GM12875 (cell line): ENCODE data around the gene CSRNP3.
"Not testable (repeated sequence)": the region's sequence is repeated elsewhere in the genome, so short reads cannot be mapped to it uniquely, and the experiment has no call there.

Experiments
- H3K4me3 ChIP-seq: one replicate; pipeline ENCODE4 v1.5.1; 2011; ENCODE audit warnings: low read depth, low read length, control low read depth
- CTCF ChIP-seq: IDR thresholded peaks from 2 replicates; pipeline ENCODE4 v1.5.1; 2011; ENCODE audit warnings: low read depth, mild to moderate bottlenecking, control low read depth, inconsistent platforms, low read length, moderate library complexity, borderline replicate concordance; ENCODE audit not compliant: insufficient read depth

CSRNP3 gene

GRCh38 chr2:165582863-165583506 is 113.5 kb downstream of the CSRNP3 start:
- no peak for TF ChIP-seq CTCF
- no peak overlapping the region for H3K4me3 ChIP-seq

- no peak overlapping the region for H3K4me3 ChIP-seq
- TF ChIP-seq CTCF = no peak
Measured at GRCh38 chr2:165584126-165584654, 114.7 kb downstream of the CSRNP3 start.

GRCh38 chr2:165586019-165586418 is 116.5 kb downstream of the CSRNP3 start:
- no peak overlapping the region for H3K4me3 ChIP-seq
- TF ChIP-seq CTCF = no peak

GRCh38 chr2:165587335-165587938 is 117.9 kb downstream of the CSRNP3 start:
- no peak overlapping the region for H3K4me3 ChIP-seq
- no peak for TF ChIP-seq CTCF

DNA sequence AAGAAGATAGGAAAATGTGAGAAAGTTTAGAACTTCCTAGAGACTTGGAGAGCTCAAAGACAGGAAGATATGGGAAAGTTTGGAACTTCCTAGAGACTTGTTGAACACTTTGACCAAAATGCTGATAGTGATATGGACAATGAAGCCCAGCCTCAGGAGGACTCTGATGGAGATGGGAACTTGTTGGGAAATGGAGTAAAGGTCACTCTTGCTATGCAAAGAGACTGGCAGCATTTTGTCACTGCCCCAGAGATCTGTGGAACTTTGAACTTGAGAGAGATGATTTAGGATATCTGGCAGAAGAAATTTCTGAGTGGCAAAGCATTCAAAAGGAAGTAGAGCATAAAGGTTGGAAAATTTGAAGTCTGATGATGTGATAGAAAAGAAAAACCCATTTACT is 121.5 kb downstream of the CSRNP3 start:
- H3K4me3 ChIP-seq = not testable (repeated sequence)

GRCh38 chr2:165593081-165593480 is 123.6 kb downstream of the CSRNP3 start:
- no peak for TF ChIP-seq CTCF
- no peak overlapping the region for H3K4me3 ChIP-seq

DNA sequence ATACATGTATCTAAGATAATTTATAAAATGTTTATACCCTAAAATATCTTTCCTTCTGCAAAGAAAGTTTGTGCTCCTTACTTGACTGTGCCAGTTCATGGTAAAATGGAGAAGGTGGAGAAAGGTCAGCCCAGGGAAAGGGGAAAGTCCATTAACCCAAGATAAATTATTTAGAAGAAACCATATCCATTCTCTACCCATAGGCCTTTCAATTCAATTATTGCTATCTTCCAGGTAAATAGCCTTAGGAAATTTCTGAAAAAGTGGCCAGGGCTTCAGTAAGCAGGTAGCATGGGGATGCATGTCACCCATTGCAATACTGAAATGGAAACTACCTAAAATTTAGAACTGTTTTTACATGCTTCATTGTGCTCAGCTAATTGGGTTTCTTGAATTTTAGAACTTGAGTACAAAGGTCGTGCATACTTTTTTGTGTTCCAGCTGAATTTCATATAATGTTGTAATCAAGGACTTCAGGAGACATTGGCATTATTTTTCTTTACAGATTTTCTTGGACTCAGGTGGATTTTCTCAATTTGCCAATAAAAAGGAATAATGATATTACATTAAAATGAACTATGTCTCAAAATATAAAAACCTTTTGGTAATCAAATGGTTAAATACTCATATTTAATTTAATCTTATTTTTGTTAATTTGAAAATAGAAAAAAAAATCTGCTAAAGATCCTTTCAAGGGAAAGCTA is 124.9 kb downstream of the CSRNP3 start:
- H3K4me3 ChIP-seq = no peak overlapping the region
- TF ChIP-seq CTCF = no peak
